Measurements from ENCODE around the gene SLC1A4. TPM values are rescaled to one million over a fixed set of nuclear protein-coding genes. Genes with fewer than 3 reads are reported as not detected.
"Not testable (repeated sequence)": the region's sequence is repeated elsewhere in the genome, so short reads cannot be mapped to it uniquely, and the experiment has no call there.

The SLC1A4 gene
- total and polyA plus RNA-seq, 10 of the 15 experiments (the other 5 are each of a cell fraction or from before 2014, with no cell fraction given): 10.8 to 43.2 (median 27.7) TPM

- H3K27me3 ChIP-seq (replicated peaks in 1 of 2; ENCODE audit: control insufficient read depth in 2 of 2, insufficient read depth in 2 of 2, low read length in 1 of 2): no peaks in the 10 kb centered on the region
- H2AFZ ChIP-seq (ENCODE audit: control insufficient read depth, low read depth, low read length): no peak overlapping the region
- in situ Hi-C loops (cut with MboI) (no loop called here), intact Hi-C loops (cut with micrococcal nuclease; ENCODE audit: unreplicated experiment) (no loop called here)
- H3K9me3 ChIP-seq (replicated peaks; ENCODE audit: control insufficient read depth, insufficient read depth, low read length): no peaks in the 10 kb centered on the region; the same call in 2 of the 3 replicates
- no peak overlapping the region for H3K27ac ChIP-seq (ENCODE audit: control insufficient read depth, insufficient read depth)
- ChIA-PET POLR2A (no interaction called here), RAD21 (ENCODE audit: unreplicated experiment) (no interaction called here), CTCF (interaction anchor here (0.9 to 2.2 kb wide), 2 partner anchors 11 to 14 kb away, joined by 3 to 14 read pairs; no protein-coding TSS in a partner anchor), SMC1A (ENCODE audit: uncharacterized antibody, unreplicated experiment) (interaction anchor here (1.1 kb wide), 1 partner anchor 20 kb away, joined by 3 read pairs; no protein-coding TSS in a partner anchor)
- no peak overlapping the region for H3K4me2 ChIP-seq (ENCODE audit: control insufficient read depth, insufficient read depth)
- ATAC-seq (no peak), FAIRE-seq (no peak), DNase-seq (ENCODE audit: low read depth, low spot score) (no peak)
- no TSS peak for BruUV-seq (replicated peaks)
- WGBS (ENCODE audit: insufficient coverage, insufficient replicate concordance, low lambda C conversion rate, missing lambda C conversion rate): 96% methylated on average over 4 of the region's 4 CpGs
- no peaks in the 10 kb centered on the region for H3K36me3 ChIP-seq (ENCODE audit: control insufficient read depth in 2 of 2, insufficient read depth in 2 of 2, low read length in 1 of 2)
- no peaks in the 10 kb centered on the region for H4K20me1 ChIP-seq (ENCODE audit: control insufficient read depth, insufficient read depth)
- no peak overlapping the region for H3K4me3 ChIP-seq
- no peak overlapping the region for H3K9ac ChIP-seq (ENCODE audit: control insufficient read depth, insufficient read depth, low read length)
- TF ChIP-seq TCF7 (IDR thresholded peaks at IDR 0.05; ENCODE audit: borderline replicate concordance) (no peak), SMAD5 (IDR thresholded peaks at IDR 0.05; ENCODE audit: low read depth) (no peak), PAX8 (IDR thresholded peaks at IDR 0.05) (no peak), CHD4 (IDR thresholded peaks at IDR 0.05) (no peak), ZNF622 (IDR thresholded peaks at IDR 0.05) (no peak), KDM1A (IDR thresholded peaks at IDR 0.05; ENCODE audit: borderline replicate concordance) (no peak), RBBP5 (conservative IDR thresholded peaks at IDR 0.05) (no peak)
- TF ChIP-seq, protein P1, sequence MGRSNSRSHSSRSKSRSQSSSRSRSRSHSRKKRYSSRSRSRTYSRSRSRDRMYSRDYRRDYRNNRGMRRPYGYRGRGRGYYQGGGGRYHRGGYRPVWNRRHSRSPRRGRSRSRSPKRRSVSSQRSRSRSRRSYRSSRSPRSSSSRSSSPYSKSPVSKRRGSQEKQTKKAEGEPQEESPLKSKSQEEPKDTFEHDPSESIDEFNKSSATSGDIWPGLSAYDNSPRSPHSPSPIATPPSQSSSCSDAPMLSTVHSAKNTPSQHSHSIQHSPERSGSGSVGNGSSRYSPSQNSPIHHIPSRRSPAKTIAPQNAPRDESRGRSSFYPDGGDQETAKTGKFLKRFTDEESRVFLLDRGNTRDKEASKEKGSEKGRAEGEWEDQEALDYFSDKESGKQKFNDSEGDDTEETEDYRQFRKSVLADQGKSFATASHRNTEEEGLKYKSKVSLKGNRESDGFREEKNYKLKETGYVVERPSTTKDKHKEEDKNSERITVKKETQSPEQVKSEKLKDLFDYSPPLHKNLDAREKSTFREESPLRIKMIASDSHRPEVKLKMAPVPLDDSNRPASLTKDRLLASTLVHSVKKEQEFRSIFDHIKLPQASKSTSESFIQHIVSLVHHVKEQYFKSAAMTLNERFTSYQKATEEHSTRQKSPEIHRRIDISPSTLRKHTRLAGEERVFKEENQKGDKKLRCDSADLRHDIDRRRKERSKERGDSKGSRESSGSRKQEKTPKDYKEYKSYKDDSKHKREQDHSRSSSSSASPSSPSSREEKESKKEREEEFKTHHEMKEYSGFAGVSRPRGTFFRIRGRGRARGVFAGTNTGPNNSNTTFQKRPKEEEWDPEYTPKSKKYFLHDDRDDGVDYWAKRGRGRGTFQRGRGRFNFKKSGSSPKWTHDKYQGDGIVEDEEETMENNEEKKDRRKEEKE (IDR thresholded peaks at IDR 0.05): no peak
- no peaks in the 10 kb centered on the region for H3K79me2 ChIP-seq (ENCODE audit: control insufficient read depth, insufficient read depth, low read length)
- H3K4me1 ChIP-seq (ENCODE audit: control insufficient read depth, insufficient read depth, low read length): no peaks in the 10 kb centered on the region
Observed at GRCh38 chr2:64967601-64968000, 21.6 kb upstream of the SLC1A4 start.

- H3K27me3 ChIP-seq (replicated peaks in 1 of 2; ENCODE audit: control insufficient read depth in 2 of 2, insufficient read depth in 2 of 2, low read length in 1 of 2); H3K4me2 ChIP-seq (ENCODE audit: control insufficient read depth, insufficient read depth); in situ Hi-C loops (cut with MboI); ATAC-seq; H3K79me2 ChIP-seq (ENCODE audit: control insufficient read depth, insufficient read depth, low read length); H2AFZ ChIP-seq (ENCODE audit: control insufficient read depth, low read depth, low read length); H3K4me3 ChIP-seq; DNase-seq (ENCODE audit: low read depth, low spot score); H3K27ac ChIP-seq (ENCODE audit: control insufficient read depth, insufficient read depth); H3K9me3 ChIP-seq (replicated peaks; ENCODE audit: control insufficient read depth, insufficient read depth, low read length); H3K4me1 ChIP-seq (ENCODE audit: control insufficient read depth, insufficient read depth, low read length); POLR2A ChIA-PET; intact Hi-C loops (cut with micrococcal nuclease; ENCODE audit: unreplicated experiment); BruUV-seq (replicated peaks); SMC1A ChIA-PET (ENCODE audit: uncharacterized antibody, unreplicated experiment); H3K9ac ChIP-seq (ENCODE audit: control insufficient read depth, insufficient read depth, low read length); FAIRE-seq; RAD21 ChIA-PET (ENCODE audit: unreplicated experiment); H4K20me1 ChIP-seq (ENCODE audit: control insufficient read depth, insufficient read depth); H3K36me3 ChIP-seq (ENCODE audit: control insufficient read depth in 2 of 2, insufficient read depth in 2 of 2, low read length in 1 of 2): not testable (repeated sequence)
- CTCF ChIA-PET: interaction anchor here (2.1 kb wide), 1 partner anchor 10 kb away, joined by 7 read pairs; no protein-coding TSS in a partner anchor
- 94% methylated on average over 13 of the region's 25 CpGs for WGBS (ENCODE audit: insufficient coverage, insufficient replicate concordance, low lambda C conversion rate, missing lambda C conversion rate)
Observed at GRCh38 chr2:64969086-64969485, 20.1 kb upstream of the SLC1A4 start.

All from GM12878 (cell line).